Measurements from ENCODE around the gene ESCO1.
"Not testable (repeated sequence)": the region's sequence is repeated elsewhere in the genome, so short reads cannot be mapped to it uniquely, and the experiment has no call there.

Gene ESCO1

GRCh38 chr18:21592361-21592760 lies 8.1 kb downstream of the ESCO1 start:
- DNase-seq (ENCODE audit: low read depth): not testable (repeated sequence)

GRCh38 chr18:21584391-21584790 lies 16.1 kb downstream of the ESCO1 start:
- DNase-seq (ENCODE audit: low read depth): no peak

- DNase-seq (ENCODE audit: low read depth): no peak
These were observed 24.8 kb downstream of the ESCO1 start for GRCh38 chr18:21575656-21576055.

GRCh38 chr18:21571772-21572171 lies 28.7 kb downstream of the ESCO1 start:
- no peak for DNase-seq (ENCODE audit: low read depth)

GRCh38 chr18:21559195-21559594 lies 41.3 kb downstream of the ESCO1 start:
- DNase-seq (ENCODE audit: low read depth): no peak

- no peak for DNase-seq (ENCODE audit: low read depth)
These were observed 42.8 kb downstream of the ESCO1 start for GRCh38 chr18:21557607-21558253.

GRCh38 chr18:21550510-21550970 lies 50.0 kb downstream of the ESCO1 start:
- DNase-seq (ENCODE audit: low read depth): no peak

GRCh38 chr18:21548647-21549046 lies 51.9 kb downstream of the ESCO1 start:
- DNase-seq (ENCODE audit: low read depth): no peak

GRCh38 chr18:21546423-21546822 lies 54.1 kb downstream of the ESCO1 start:
- DNase-seq (ENCODE audit: low read depth): no peak

- no peak for DNase-seq (ENCODE audit: low read depth)
These were observed 62.3 kb downstream of the ESCO1 start for GRCh38 chr18:21538230-21538629.

GRCh38 chr18:21534327-21534726 lies 66.2 kb downstream of the ESCO1 start:
- no peak for DNase-seq (ENCODE audit: low read depth)

GRCh38 chr18:21526463-21526862 lies 74.0 kb downstream of the ESCO1 start:
- DNase-seq (ENCODE audit: low read depth): no peak

GRCh38 chr18:21525916-21526315 lies 74.6 kb downstream of the ESCO1 start:
- DNase-seq (ENCODE audit: low read depth): no peak

- DNase-seq (ENCODE audit: low read depth): no peak
These were observed 78.0 kb downstream of the ESCO1 start for GRCh38 chr18:21522530-21522929.

GRCh38 chr18:21513741-21514140 lies 86.8 kb downstream of the ESCO1 start:
- no peak for DNase-seq (ENCODE audit: low read depth)

GRCh38 chr18:21513292-21513691 lies 87.2 kb downstream of the ESCO1 start:
- DNase-seq (ENCODE audit: low read depth): no peak

- no peak for DNase-seq (ENCODE audit: low read depth)
These were observed 91.4 kb downstream of the ESCO1 start for GRCh38 chr18:21509062-21509461.

- no peak for DNase-seq (ENCODE audit: low read depth)
These were observed 92.4 kb downstream of the ESCO1 start for GRCh38 chr18:21507913-21508701.

GRCh38 chr18:21502661-21503060 lies 97.8 kb downstream of the ESCO1 start:
- DNase-seq (ENCODE audit: low read depth): no peak

GRCh38 chr18:21499997-21500396 lies 100.5 kb downstream of the ESCO1 start:
- DNase-seq (ENCODE audit: low read depth): no peak

- DNase-seq (ENCODE audit: low read depth): no peak
These were observed 104.1 kb downstream of the ESCO1 start for GRCh38 chr18:21496277-21496835.

- no peak for DNase-seq (ENCODE audit: low read depth)
These were observed 109.8 kb downstream of the ESCO1 start for GRCh38 chr18:21490748-21491147.

GRCh38 chr18:21489919-21490495 lies 110.5 kb downstream of the ESCO1 start:
- no peak for DNase-seq (ENCODE audit: low read depth)

Data from GM04504 (cell line).